ENCODE results near the gene SLC24A4.

DNA sequence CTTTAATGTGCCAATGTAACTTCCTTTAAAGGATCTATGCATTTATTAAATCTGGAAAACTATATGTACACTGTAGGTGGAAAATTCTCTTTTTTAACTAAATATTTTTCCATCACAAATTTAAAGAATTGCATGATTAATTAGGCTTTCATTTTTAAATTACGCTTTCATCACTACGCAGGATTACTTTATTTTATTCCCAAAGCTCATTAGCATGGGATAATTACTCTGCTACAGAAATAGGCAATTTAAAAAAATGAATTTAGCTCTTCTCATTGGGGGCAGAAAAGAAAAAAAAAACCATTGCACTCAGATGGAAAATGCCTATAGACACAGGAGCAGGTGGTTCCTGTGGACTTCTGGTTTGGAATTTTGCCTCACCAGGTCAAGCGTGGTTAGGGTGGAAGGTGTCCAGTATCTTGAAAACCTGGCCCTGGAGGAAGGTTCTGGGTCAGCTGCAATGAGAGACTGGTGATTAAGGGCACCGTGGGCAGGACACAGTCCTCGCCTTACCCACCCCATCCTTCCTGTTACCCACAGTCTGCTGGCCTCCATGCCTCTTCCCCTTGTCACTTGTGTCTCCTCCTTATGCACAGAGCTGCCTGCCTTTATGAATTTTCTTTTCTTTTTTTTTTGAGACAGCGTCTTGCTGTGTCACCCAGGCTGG, 173.4 kb downstream of the SLC24A4 start:
- no peak for TF ChIP-seq POLR2A (IDR thresholded peaks at IDR 0.05)
- TF ChIP-seq, protein P1, sequence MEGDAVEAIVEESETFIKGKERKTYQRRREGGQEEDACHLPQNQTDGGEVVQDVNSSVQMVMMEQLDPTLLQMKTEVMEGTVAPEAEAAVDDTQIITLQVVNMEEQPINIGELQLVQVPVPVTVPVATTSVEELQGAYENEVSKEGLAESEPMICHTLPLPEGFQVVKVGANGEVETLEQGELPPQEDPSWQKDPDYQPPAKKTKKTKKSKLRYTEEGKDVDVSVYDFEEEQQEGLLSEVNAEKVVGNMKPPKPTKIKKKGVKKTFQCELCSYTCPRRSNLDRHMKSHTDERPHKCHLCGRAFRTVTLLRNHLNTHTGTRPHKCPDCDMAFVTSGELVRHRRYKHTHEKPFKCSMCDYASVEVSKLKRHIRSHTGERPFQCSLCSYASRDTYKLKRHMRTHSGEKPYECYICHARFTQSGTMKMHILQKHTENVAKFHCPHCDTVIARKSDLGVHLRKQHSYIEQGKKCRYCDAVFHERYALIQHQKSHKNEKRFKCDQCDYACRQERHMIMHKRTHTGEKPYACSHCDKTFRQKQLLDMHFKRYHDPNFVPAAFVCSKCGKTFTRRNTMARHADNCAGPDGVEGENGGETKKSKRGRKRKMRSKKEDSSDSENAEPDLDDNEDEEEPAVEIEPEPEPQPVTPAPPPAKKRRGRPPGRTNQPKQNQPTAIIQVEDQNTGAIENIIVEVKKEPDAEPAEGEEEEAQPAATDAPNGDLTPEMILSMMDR (IDR thresholded peaks at IDR 0.05), result no peak

Data from testis (tissue), 2 donors.